ENCODE data around the gene LSMEM2.

- TF ChIP-seq CTCF (IDR thresholded peaks at IDR 0.05; ENCODE audit: low read depth, low read length) (no peak), POLR2A (IDR thresholded peaks at IDR 0.05; ENCODE audit: extremely low read depth, insufficient read length) (no peak), MAX (IDR thresholded peaks at IDR 0.05; ENCODE audit: low read depth, low read length) (no peak), MYC (IDR thresholded peaks at IDR 0.05; ENCODE audit: low read depth, low read length) (no peak)
Measured at GRCh38 chr3:50286322-50287227, 7.7 kb downstream of the LSMEM2 start.
